Measurements from ENCODE around the gene RNASEH2A. TPM values are rescaled to one million over a fixed set of nuclear protein-coding genes. Genes with fewer than 3 reads are reported as not detected.
"Not testable (repeated sequence)": the region's sequence is repeated elsewhere in the genome, so short reads cannot be mapped to it uniquely, and the experiment has no call there.

The RNASEH2A gene
- total RNA-seq, 2 experiments from 2014 or later, result 1.5 to 2.7 TPM

DNA sequence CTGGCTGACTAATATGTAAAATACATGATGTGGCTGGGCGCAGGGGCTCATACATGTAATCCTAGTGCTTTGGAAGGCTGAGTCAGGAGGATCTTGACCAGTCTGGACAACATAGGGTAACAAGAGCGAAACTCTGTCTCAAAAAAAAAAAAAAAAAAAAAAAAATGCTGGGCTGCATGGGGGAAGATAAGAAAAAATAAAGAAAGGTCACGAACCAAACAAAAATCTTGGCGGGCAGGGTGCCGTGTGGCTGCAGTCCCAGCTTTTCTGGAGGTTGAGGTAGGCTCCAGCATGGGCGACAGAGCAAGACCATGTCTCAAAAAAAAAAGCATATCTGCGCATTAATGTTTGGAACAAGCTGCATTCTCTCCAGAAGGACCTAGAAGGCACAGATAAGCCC is 8.7 kb downstream of the RNASEH2A start:
- intact Hi-C loops (cut with DNase I, micrococcal nuclease), result no loop called here
- Histone ChIP-seq H3K27me3 (ENCODE audit: control insufficient read depth in 1 of 2, insufficient read depth in 2 of 2, low read length in 2 of 2) (no peaks in the 10 kb centered on the region), H3K4me3 (ENCODE audit: low read length) (no peak overlapping the region), H3K9me3 (ENCODE audit: control insufficient read depth in 1 of 2, insufficient read depth in 1 of 2, low read length in 2 of 2) (no peaks in the 10 kb centered on the region), H3K36me3 (ENCODE audit: insufficient read depth, low read length) (peaks cover 6% of the 10 kb centered on the region), H3K27ac (ENCODE audit: low read depth in 1 of 2, low read length in 2 of 2) (no peak overlapping the region), H3K4me1 (ENCODE audit: insufficient read depth, low read length) (no peaks in the 10 kb centered on the region)
- TF ChIP-seq, protein P1, sequence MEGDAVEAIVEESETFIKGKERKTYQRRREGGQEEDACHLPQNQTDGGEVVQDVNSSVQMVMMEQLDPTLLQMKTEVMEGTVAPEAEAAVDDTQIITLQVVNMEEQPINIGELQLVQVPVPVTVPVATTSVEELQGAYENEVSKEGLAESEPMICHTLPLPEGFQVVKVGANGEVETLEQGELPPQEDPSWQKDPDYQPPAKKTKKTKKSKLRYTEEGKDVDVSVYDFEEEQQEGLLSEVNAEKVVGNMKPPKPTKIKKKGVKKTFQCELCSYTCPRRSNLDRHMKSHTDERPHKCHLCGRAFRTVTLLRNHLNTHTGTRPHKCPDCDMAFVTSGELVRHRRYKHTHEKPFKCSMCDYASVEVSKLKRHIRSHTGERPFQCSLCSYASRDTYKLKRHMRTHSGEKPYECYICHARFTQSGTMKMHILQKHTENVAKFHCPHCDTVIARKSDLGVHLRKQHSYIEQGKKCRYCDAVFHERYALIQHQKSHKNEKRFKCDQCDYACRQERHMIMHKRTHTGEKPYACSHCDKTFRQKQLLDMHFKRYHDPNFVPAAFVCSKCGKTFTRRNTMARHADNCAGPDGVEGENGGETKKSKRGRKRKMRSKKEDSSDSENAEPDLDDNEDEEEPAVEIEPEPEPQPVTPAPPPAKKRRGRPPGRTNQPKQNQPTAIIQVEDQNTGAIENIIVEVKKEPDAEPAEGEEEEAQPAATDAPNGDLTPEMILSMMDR (IDR thresholded peaks at IDR 0.05), result no peak
- CTCF ChIA-PET, result interaction anchor here (1.0 kb wide), 1 partner anchor 10 kb away, joined by 4 read pairs; no protein-coding TSS in a partner anchor
- Mint-ChIP-seq H3K4me3 (no peak overlapping the region), H3K27ac (no peak overlapping the region), H3K36me3 (ENCODE audit: low read depth) (peaks cover 15% of the 10 kb centered on the region), H3K4me1 (ENCODE audit: low read depth) (no peaks in the 10 kb centered on the region), H3K9me3 (no peaks in the 10 kb centered on the region), H3K27me3 (no peaks in the 10 kb centered on the region)
- POLR2A ChIA-PET, result interaction anchor here (0.6 kb wide), 1 partner anchor 119 kb away, joined by 3 read pairs; the partner anchor contains the start of gene FARSA
- DNase-seq (no peak), ATAC-seq (ENCODE audit: poor library complexity) (no peak)

DNA sequence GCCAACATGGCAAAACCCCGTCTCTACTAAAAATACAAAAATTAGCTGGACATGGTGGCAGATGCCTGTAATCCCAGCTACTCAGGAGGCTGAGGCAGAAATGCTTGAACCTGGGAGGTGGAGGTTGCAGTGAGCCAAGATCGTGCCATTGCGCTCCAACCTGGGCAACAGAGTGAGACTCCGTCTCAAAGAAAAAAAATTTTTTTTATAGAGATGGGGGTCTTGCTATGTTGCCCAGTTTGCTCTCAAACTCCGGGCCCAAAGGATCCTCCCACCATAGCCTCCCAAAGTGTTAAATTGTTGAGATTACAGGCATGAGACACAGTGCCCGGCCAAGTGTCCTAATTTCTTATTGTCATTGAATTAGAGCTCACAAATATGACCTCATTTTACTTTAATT is 10.8 kb downstream of the RNASEH2A start:
- H3K27ac Mint-ChIP-seq; H3K4me1 ChIP-seq (ENCODE audit: insufficient read depth, low read length); H3K9me3 ChIP-seq (ENCODE audit: control insufficient read depth in 1 of 2, insufficient read depth in 1 of 2, low read length in 2 of 2); H3K27ac ChIP-seq (ENCODE audit: low read depth in 1 of 2, low read length in 2 of 2); H3K27me3 ChIP-seq (ENCODE audit: control insufficient read depth in 1 of 2, insufficient read depth in 2 of 2, low read length in 2 of 2); H3K4me1 Mint-ChIP-seq (ENCODE audit: low read depth); ATAC-seq (ENCODE audit: poor library complexity); H3K4me3 Mint-ChIP-seq; H3K9me3 Mint-ChIP-seq; H3K4me3 ChIP-seq (ENCODE audit: low read length); CTCF ChIA-PET; DNase-seq; POLR2A ChIA-PET; H3K27me3 Mint-ChIP-seq; intact Hi-C loops (cut with DNase I, micrococcal nuclease); H3K36me3 ChIP-seq (ENCODE audit: insufficient read depth, low read length): not testable (repeated sequence)
- H3K36me3 Mint-ChIP-seq (ENCODE audit: low read depth), result peaks cover 15% of the 10 kb centered on the region

DNA sequence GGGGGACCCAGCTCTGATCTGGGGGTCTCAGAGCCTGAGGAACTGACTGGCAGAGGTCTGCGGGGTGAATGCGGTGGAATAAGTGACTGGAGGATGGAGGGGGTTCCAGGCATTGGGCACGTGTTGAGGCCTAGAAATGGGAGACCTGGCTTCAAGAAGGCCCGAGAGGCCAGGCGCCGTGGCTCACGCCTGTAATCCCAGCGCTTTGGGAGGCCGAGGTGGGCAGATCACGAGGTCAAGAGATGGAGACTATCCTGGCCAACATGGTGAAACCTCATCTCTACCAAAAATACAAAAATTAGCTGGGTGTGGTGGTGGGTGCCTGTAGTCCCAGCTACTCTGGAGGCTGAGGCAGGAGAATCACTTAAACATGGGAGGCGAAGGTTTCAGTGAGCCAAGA is 11.4 kb downstream of the RNASEH2A start:
- H3K27me3 ChIP-seq (ENCODE audit: control insufficient read depth in 1 of 2, insufficient read depth in 2 of 2, low read length in 2 of 2); H3K27me3 Mint-ChIP-seq; H3K27ac Mint-ChIP-seq; POLR2A ChIA-PET; H3K4me1 ChIP-seq (ENCODE audit: insufficient read depth, low read length); ATAC-seq (ENCODE audit: poor library complexity); H3K27ac ChIP-seq (ENCODE audit: low read depth in 1 of 2, low read length in 2 of 2); intact Hi-C loops (cut with DNase I, micrococcal nuclease); CTCF ChIA-PET; DNase-seq; H3K4me1 Mint-ChIP-seq (ENCODE audit: low read depth); H3K9me3 ChIP-seq (ENCODE audit: control insufficient read depth in 1 of 2, insufficient read depth in 1 of 2, low read length in 2 of 2); H3K9me3 Mint-ChIP-seq; H3K4me3 ChIP-seq (ENCODE audit: low read length); H3K36me3 ChIP-seq (ENCODE audit: insufficient read depth, low read length); H3K4me3 Mint-ChIP-seq: not testable (repeated sequence)
- H3K36me3 Mint-ChIP-seq (ENCODE audit: low read depth), result peaks cover 14% of the 10 kb centered on the region

DNA sequence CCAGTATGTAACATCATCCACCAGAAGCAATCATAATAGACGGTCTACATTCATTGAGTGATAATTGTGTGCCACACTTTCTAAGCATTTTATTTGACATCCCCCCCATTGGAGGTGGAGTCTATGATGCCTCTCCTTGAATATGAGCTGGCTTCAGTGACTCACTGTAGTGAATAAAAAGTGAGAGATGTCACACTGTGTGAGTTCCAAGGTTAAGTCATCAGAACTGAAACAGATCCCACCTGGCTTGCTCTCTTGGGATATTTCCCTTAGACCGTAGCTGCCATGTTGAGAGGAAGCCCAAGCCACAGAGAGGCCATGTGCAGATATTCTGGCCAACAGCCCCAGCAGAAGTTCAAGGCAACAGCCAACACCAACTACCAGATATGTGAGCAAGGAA is 15.4 kb downstream of the RNASEH2A start:
- intact Hi-C loops (cut with DNase I, micrococcal nuclease), result no loop called here
- no peak overlapping the region for H3K4me3 Mint-ChIP-seq
- ATAC-seq (ENCODE audit: poor library complexity) (no peak), DNase-seq (no peak)
- peaks cover 10% of the 10 kb centered on the region for H3K4me1 ChIP-seq (ENCODE audit: insufficient read depth, low read length)
- no peaks in the 10 kb centered on the region for H3K9me3 Mint-ChIP-seq
- TF ChIP-seq, protein P1 (IDR thresholded peaks at IDR 0.05), result no peak
- no peak overlapping the region for H3K4me3 ChIP-seq (ENCODE audit: low read length)
- no peaks in the 10 kb centered on the region for H3K36me3 ChIP-seq (ENCODE audit: insufficient read depth, low read length)
- no peaks in the 10 kb centered on the region for H3K4me1 Mint-ChIP-seq (ENCODE audit: low read depth)
- POLR2A ChIA-PET, result no interaction called here
- H3K27me3 ChIP-seq (ENCODE audit: control insufficient read depth in 1 of 2, insufficient read depth in 2 of 2, low read length in 2 of 2), result peaks cover 17% of the 10 kb centered on the region in 2 experiments
- no peaks in the 10 kb centered on the region for H3K36me3 Mint-ChIP-seq (ENCODE audit: low read depth)
- H3K9me3 ChIP-seq (ENCODE audit: control insufficient read depth in 1 of 2, insufficient read depth in 1 of 2, low read length in 2 of 2), result peaks cover 0 to 9% of the 10 kb centered on the region in 2 experiments
- peaks cover 25% of the 10 kb centered on the region for H3K27me3 Mint-ChIP-seq
- H3K27ac Mint-ChIP-seq, result no peak overlapping the region
- no peak overlapping the region for H3K27ac ChIP-seq (ENCODE audit: low read depth in 1 of 2, low read length in 2 of 2)
- CTCF ChIA-PET, result no interaction called here

Measured in CD4-positive, alpha-beta T cell (primary cell).